ENCODE data around the gene RDH8. TPM values are rescaled to one million over a fixed set of nuclear protein-coding genes. Genes with fewer than 3 reads are reported as not detected.

RDH8 gene
- total RNA-seq, 1 experiment from 2014 or later, result not detected

GRCh38 chr19:10043286-10043927 lies 30.1 kb downstream of the RDH8 start:
- H3K27me3 ChIP-seq (ENCODE audit: control insufficient read depth, insufficient read depth, low read length), result no peaks in the 10 kb centered on the region
- DNase-seq (ENCODE audit: low read depth, low spot score), result no peak
- BruUV-seq (replicated peaks), result no TSS peak
- no peak overlapping the region for H3K4me3 ChIP-seq (ENCODE audit: low read depth in 2 of 2, low read length in 2 of 2)
- intact Hi-C loops (cut with micrococcal nuclease; ENCODE audit: unreplicated experiment), result no loop called here
- H3K9me3 ChIP-seq (ENCODE audit: control insufficient read depth, insufficient read depth, low read depth, low read length), result no peaks in the 10 kb centered on the region
- H3K36me3 ChIP-seq (ENCODE audit: control insufficient read depth, insufficient read depth, low read length), result no peaks in the 10 kb centered on the region
- H3K4me1 ChIP-seq (ENCODE audit: control insufficient read depth, insufficient read depth, low read length), result no peaks in the 10 kb centered on the region
- H3K27ac ChIP-seq (ENCODE audit: low read length), result no peak overlapping the region
- POLR2A ChIA-PET, result no interaction called here
- TF ChIP-seq REST (IDR thresholded peaks at IDR 0.05; ENCODE audit: insufficient read depth in 1 of 2, low read depth in 2 of 2, low read length in 1 of 2) (no peak), TCF7L2 (IDR thresholded peaks at IDR 0.05; ENCODE audit: low read depth, low read length) (no peak), SIN3A (IDR thresholded peaks at IDR 0.05; ENCODE audit: borderline replicate concordance, insufficient read depth, low read depth, low read length) (no peak), POLR2AphosphoS5 (IDR thresholded peaks at IDR 0.05; ENCODE audit: low read depth, low read length) (no peak), CTCF (IDR thresholded peaks at IDR 0.05) (no peak)
- ATAC-seq, result no peak
- CTCF ChIA-PET, result no interaction called here
- in situ Hi-C loops (cut with HindIII; ENCODE audit: low pct_unique_long_range_greater_than_20kb, low sequenced_read_pairs), result no loop called here

GRCh38 chr19:10044390-10044789 lies 31.1 kb downstream of the RDH8 start:
- ATAC-seq (peak; percentile 72), DNase-seq (ENCODE audit: low read depth, low spot score) (no peak)
- Histone ChIP-seq H3K27me3 (ENCODE audit: control insufficient read depth, insufficient read depth, low read length) (no peaks in the 10 kb centered on the region), H3K36me3 (ENCODE audit: control insufficient read depth, insufficient read depth, low read length) (no peaks in the 10 kb centered on the region), H3K9me3 (ENCODE audit: control insufficient read depth, insufficient read depth, low read depth, low read length) (no peaks in the 10 kb centered on the region), H3K4me1 (ENCODE audit: control insufficient read depth, insufficient read depth, low read length) (no peaks in the 10 kb centered on the region), H3K27ac (ENCODE audit: low read length) (no peak overlapping the region), H3K4me3 (ENCODE audit: low read depth in 2 of 2, low read length in 2 of 2) (no peak overlapping the region)
- ChIA-PET CTCF (no interaction called here), POLR2A (no interaction called here)
- intact Hi-C loops (cut with micrococcal nuclease; ENCODE audit: unreplicated experiment) (no loop called here), in situ Hi-C loops (cut with HindIII; ENCODE audit: low pct_unique_long_range_greater_than_20kb, low sequenced_read_pairs) (no loop called here)
- no peak for TF ChIP-seq CTCF (IDR thresholded peaks at IDR 0.05)
- TF ChIP-seq TCF7L2 (IDR thresholded peaks at IDR 0.05; ENCODE audit: low read depth, low read length), result no peak
- TF ChIP-seq SIN3A (IDR thresholded peaks at IDR 0.05; ENCODE audit: borderline replicate concordance, insufficient read depth, low read depth, low read length), result no peak
- no peak for TF ChIP-seq POLR2AphosphoS5 (IDR thresholded peaks at IDR 0.05; ENCODE audit: low read depth, low read length)
- no peak for TF ChIP-seq REST (IDR thresholded peaks at IDR 0.05; ENCODE audit: insufficient read depth in 1 of 2, low read depth in 2 of 2, low read length in 1 of 2)
- BruUV-seq (replicated peaks), result no TSS peak
